ENCODE measurements around the gene FARP2.
"Not testable (repeated sequence)": the region's sequence is repeated elsewhere in the genome, so short reads cannot be mapped to it uniquely, and the experiment has no call there.

Gene FARP2

GRCh38 chr2:241355983-241356870 is at the start of gene FARP2:
Gene FARP2 (plus strand): TSS chr2:241356285. CDS start chr2:241373108, 16,823 bp downstream.
- peak; percentile 93 for DNase-seq (ENCODE audit: low read depth)

- DNase-seq (ENCODE audit: low read depth): no peak
Observed at GRCh38 chr2:241307055-241307454, 49.0 kb upstream of the FARP2 start.

GRCh38 chr2:241308267-241308666 is 47.8 kb upstream of the FARP2 start:
- no peak for DNase-seq (ENCODE audit: low read depth)

GRCh38 chr2:241308832-241309500 is 47.1 kb upstream of the FARP2 start:
- no peak for DNase-seq (ENCODE audit: low read depth)

- DNase-seq (ENCODE audit: low read depth): peak; percentile 54
Observed at GRCh38 chr2:241309684-241310117, 46.4 kb upstream of the FARP2 start.

GRCh38 chr2:241310917-241311566 is 45.0 kb upstream of the FARP2 start:
- DNase-seq (ENCODE audit: low read depth): no peak

- DNase-seq (ENCODE audit: low read depth): no peak
Observed at GRCh38 chr2:241312082-241312481, 44.0 kb upstream of the FARP2 start.

GRCh38 chr2:241313543-241314095 is 42.5 kb upstream of the FARP2 start:
- no peak for DNase-seq (ENCODE audit: low read depth)

GRCh38 chr2:241314226-241315092 is 41.6 kb upstream of the FARP2 start:
- DNase-seq (ENCODE audit: low read depth): no peak

- DNase-seq (ENCODE audit: low read depth): peak; percentile 100
Observed at GRCh38 chr2:241315093-241315878, 40.8 kb upstream of the FARP2 start, which contains the start of gene HDLBP. Gene HDLBP (minus strand): TSS chr2:241315672. CDS start chr2:241266869, 48,803 bp downstream.

- peak; percentile 20 for DNase-seq (ENCODE audit: low read depth)
Observed at GRCh38 chr2:241315879-241316631, 40.0 kb upstream of the FARP2 start, which contains the start of gene SEPTIN2. Gene SEPTIN2 (plus strand): TSS chr2:241315925. CDS start chr2:241324233, 8,308 bp downstream.

GRCh38 chr2:241316825-241317224 is 39.3 kb upstream of the FARP2 start:
- DNase-seq (ENCODE audit: low read depth): no peak

GRCh38 chr2:241317391-241317790 is 38.7 kb upstream of the FARP2 start:
- DNase-seq (ENCODE audit: low read depth): no peak

- DNase-seq (ENCODE audit: low read depth): not testable (repeated sequence)
Observed at GRCh38 chr2:241318830-241319229, 37.3 kb upstream of the FARP2 start.

GRCh38 chr2:241320394-241320793 is 35.7 kb upstream of the FARP2 start:
- no peak for DNase-seq (ENCODE audit: low read depth)

- DNase-seq (ENCODE audit: low read depth): no peak
Observed at GRCh38 chr2:241321033-241321432, 35.1 kb upstream of the FARP2 start.

- no peak for DNase-seq (ENCODE audit: low read depth)
Observed at GRCh38 chr2:241321886-241322285, 34.2 kb upstream of the FARP2 start.

- no peak for DNase-seq (ENCODE audit: low read depth)
Observed at GRCh38 chr2:241323778-241324177, 32.3 kb upstream of the FARP2 start.

- DNase-seq (ENCODE audit: low read depth): no peak
Observed at GRCh38 chr2:241324775-241325174, 31.3 kb upstream of the FARP2 start.

GRCh38 chr2:241325257-241325656 is 30.8 kb upstream of the FARP2 start:
- DNase-seq (ENCODE audit: low read depth): no peak

All from activated T-cell treated with anti-CD3 and anti-CD28 coated beads for 1 hour (primary cell).